Stimulated activated naive CD8-positive, alpha-beta T cell treated with anti-CD3 and anti-CD28 coated beads, Interleukin-15, Interleukin-2, amounts not matched to agents 100 ng/mL and 50 ng/mL, for 24 hours (primary cell): ENCODE data around the gene SLC9A9.

Experiments
- H3K27ac Mint-ChIP-seq: one replicate; pipeline ENCODE4 v1.8.0; 2021; ENCODE audit warnings: mild to moderate bottlenecking, mixed read lengths
- H3K27me3 Mint-ChIP-seq: one replicate; pipeline ENCODE4 v1.8.0; 2021; ENCODE audit warnings: mixed read lengths
- H3K36me3 Mint-ChIP-seq: one replicate; pipeline ENCODE4 v1.8.0; 2021; ENCODE audit warnings: low read depth, mixed read lengths
- H3K4me1 Mint-ChIP-seq: one replicate; pipeline ENCODE4 v1.8.0; 2021; ENCODE audit warnings: low read depth, mixed read lengths
- H3K4me3 Mint-ChIP-seq: one replicate; pipeline ENCODE4 v1.8.0; 2021; ENCODE audit warnings: mild to moderate bottlenecking, mixed read lengths
- H3K9me3 Mint-ChIP-seq: one replicate; pipeline ENCODE4 v1.8.0; 2021; ENCODE audit warnings: mixed read lengths

The SLC9A9 gene

DNA sequence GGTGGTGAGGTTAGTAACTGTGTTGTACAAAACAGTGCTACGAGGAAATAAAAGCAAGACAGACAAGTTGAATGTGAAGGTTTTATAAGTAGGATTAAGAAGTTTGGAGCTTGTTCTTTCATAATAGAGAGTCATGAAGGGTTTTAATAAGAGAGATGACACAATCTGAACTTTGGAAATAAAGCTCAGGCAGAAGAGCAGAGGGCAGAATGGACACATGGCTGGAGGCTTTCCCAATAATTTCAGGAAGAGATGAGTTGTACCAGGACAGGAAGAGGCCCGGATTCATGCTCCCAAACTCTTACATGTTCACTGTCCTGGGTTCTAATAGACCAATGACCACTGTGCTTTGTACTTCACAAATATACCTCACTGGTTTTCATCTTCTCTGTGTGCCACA is 194.8 kb downstream of the SLC9A9 start:
- no peaks in the 10 kb centered on the region for H3K27me3 Mint-ChIP-seq
- no peak overlapping the region for H3K27ac Mint-ChIP-seq
- H3K36me3 Mint-ChIP-seq = peaks cover 10% of the 10 kb centered on the region
- no peak overlapping the region for H3K4me3 Mint-ChIP-seq
- H3K4me1 Mint-ChIP-seq = no peaks in the 10 kb centered on the region
- H3K9me3 Mint-ChIP-seq = no peaks in the 10 kb centered on the region

- H3K27ac Mint-ChIP-seq = no peak overlapping the region
- H3K36me3 Mint-ChIP-seq = peaks cover 10% of the 10 kb centered on the region
- H3K9me3 Mint-ChIP-seq = no peaks in the 10 kb centered on the region
- no peaks in the 10 kb centered on the region for H3K4me1 Mint-ChIP-seq
- H3K27me3 Mint-ChIP-seq = no peaks in the 10 kb centered on the region
- no peak overlapping the region for H3K4me3 Mint-ChIP-seq
Observed at GRCh38 chr3:143652118-143652517, 196.2 kb downstream of the SLC9A9 start.

DNA sequence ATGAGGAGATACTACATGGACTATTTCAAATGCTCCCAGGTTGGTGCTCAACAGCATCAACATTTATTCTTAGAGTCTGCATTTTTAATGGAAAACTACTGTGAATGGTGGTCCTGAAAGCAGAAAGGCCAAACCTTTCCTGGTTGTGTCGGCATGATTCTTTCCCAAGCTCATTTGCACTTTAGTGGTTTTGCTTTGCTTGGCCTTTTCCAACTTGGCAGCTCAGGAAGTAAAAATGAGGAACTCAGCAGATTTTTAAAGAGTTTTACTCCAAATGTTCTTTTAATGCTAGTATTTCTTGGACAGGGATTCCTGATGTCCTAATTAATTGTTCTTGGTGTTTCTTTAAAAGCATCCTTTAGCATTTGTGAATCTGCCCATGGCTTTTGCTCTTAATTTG is 197.4 kb downstream of the SLC9A9 start:
- no peak overlapping the region for H3K4me3 Mint-ChIP-seq
- H3K4me1 Mint-ChIP-seq = no peaks in the 10 kb centered on the region
- H3K27me3 Mint-ChIP-seq = no peaks in the 10 kb centered on the region
- no peaks in the 10 kb centered on the region for H3K9me3 Mint-ChIP-seq
- peaks cover 10% of the 10 kb centered on the region for H3K36me3 Mint-ChIP-seq
- H3K27ac Mint-ChIP-seq = no peak overlapping the region

- H3K4me1 Mint-ChIP-seq = no peaks in the 10 kb centered on the region
- H3K36me3 Mint-ChIP-seq = peaks cover 10% of the 10 kb centered on the region
- no peaks in the 10 kb centered on the region for H3K27me3 Mint-ChIP-seq
- no peak overlapping the region for H3K27ac Mint-ChIP-seq
- H3K4me3 Mint-ChIP-seq = no peak overlapping the region
- H3K9me3 Mint-ChIP-seq = no peaks in the 10 kb centered on the region
Observed at GRCh38 chr3:143650120-143650519, 198.1 kb downstream of the SLC9A9 start.

DNA sequence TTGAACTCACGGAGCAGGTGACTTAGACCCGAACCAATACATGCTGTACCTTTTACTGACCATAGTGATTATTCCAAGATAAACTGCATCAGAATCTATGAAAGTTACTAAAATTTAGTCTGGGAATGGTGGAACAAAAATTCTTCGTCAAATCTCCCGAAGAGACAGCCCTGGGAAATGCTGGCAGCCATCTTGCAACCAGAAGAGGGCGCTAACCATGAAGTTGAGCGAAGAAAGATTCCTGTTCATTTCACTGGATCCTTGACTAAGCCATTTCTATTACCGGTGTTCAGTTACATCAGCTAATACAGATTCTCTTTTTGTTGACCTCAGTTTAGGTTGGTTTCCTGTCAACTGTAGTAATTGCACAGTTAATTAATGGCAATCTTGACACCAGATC is 199.6 kb downstream of the SLC9A9 start:
- Mint-ChIP-seq H3K27me3 (no peaks in the 10 kb centered on the region), H3K4me3 (no peak overlapping the region), H3K4me1 (no peaks in the 10 kb centered on the region), H3K36me3 (peaks cover 10% of the 10 kb centered on the region), H3K9me3 (no peaks in the 10 kb centered on the region), H3K27ac (no peak overlapping the region)

DNA sequence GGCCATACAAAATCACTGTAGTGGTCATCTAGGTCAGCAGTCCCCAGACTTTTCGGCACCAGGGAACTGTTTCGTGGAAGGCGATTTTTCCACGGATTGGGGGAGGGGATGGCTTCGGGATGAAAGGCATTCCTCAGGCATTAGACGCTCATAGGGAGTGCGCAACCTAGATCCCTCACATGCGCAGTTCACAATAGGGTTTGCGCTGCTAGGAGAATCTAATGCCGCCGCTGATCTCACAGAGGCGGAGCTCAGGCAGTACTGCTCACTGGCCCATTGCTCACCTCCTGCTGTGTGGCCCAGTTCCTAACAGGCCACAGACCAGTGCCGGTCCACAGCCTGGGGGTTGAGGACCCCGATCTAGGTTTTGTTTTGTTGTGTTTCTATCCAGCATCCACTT is 200.1 kb downstream of the SLC9A9 start:
- Mint-ChIP-seq H3K27ac (no peak overlapping the region), H3K27me3 (no peaks in the 10 kb centered on the region), H3K36me3 (peaks cover 10% of the 10 kb centered on the region), H3K9me3 (no peaks in the 10 kb centered on the region), H3K4me1 (no peaks in the 10 kb centered on the region), H3K4me3 (no peak overlapping the region)

- Mint-ChIP-seq H3K27me3 (no peaks in the 10 kb centered on the region), H3K4me3 (no peak overlapping the region), H3K36me3 (peaks cover 4% of the 10 kb centered on the region), H3K9me3 (peaks cover 3% of the 10 kb centered on the region), H3K27ac (no peak overlapping the region), H3K4me1 (no peaks in the 10 kb centered on the region)
Observed at GRCh38 chr3:143644370-143645089, 203.7 kb downstream of the SLC9A9 start.

- no peak overlapping the region for H3K4me3 Mint-ChIP-seq
- no peaks in the 10 kb centered on the region for H3K4me1 Mint-ChIP-seq
- peaks cover 3% of the 10 kb centered on the region for H3K9me3 Mint-ChIP-seq
- peaks cover 4% of the 10 kb centered on the region for H3K36me3 Mint-ChIP-seq
- no peak overlapping the region for H3K27ac Mint-ChIP-seq
- no peaks in the 10 kb centered on the region for H3K27me3 Mint-ChIP-seq
Observed at GRCh38 chr3:143643905-143644304, 204.4 kb downstream of the SLC9A9 start.

GRCh38 chr3:143640774-143641173 is 207.5 kb downstream of the SLC9A9 start:
- no peaks in the 10 kb centered on the region for H3K27me3 Mint-ChIP-seq
- H3K4me1 Mint-ChIP-seq = no peaks in the 10 kb centered on the region
- H3K36me3 Mint-ChIP-seq = peaks cover 4% of the 10 kb centered on the region
- peaks cover 8% of the 10 kb centered on the region for H3K9me3 Mint-ChIP-seq
- no peak overlapping the region for H3K4me3 Mint-ChIP-seq
- H3K27ac Mint-ChIP-seq = no peak overlapping the region

DNA sequence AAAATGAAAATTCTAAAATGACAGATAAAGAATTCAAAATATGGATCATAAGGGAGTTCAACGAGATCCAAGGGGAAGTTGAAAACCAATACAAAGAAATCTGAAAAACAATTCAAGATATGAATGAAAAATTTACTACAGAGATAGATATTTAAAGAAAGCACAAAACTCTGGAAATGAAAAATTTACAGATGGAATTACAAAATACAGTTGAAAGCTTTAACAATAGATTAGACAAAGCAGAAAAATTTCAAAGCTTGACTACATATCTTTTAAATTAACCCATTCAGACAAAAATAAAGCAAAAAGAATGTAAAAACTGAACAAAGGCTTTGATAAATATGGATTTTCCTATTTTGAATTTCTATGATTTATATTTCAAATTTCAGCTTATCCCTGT is 211.1 kb downstream of the SLC9A9 start:
- Mint-ChIP-seq H3K27ac (no peak overlapping the region), H3K9me3 (peaks cover 8% of the 10 kb centered on the region), H3K4me3 (no peak overlapping the region), H3K36me3 (peaks cover 4% of the 10 kb centered on the region), H3K4me1 (no peaks in the 10 kb centered on the region), H3K27me3 (no peaks in the 10 kb centered on the region)

DNA sequence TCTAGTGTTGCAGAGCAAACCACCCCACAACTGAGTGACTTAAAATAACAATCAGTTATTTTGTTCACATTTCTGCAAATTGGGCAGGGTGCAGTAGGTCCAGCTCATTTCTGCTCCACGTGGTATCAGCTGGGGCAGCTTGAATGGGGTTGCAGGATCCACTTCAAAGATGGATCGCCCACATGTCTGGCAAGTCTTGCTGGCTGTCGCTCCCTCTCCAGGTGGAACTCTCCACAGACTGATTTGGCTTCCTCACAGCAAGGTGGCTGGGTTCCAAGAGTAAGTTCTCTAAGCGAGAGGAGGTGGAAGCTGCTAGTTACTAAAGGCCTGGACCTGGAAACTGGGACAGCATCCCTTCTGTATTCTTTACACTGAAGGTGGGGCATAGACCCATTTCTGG is 213.3 kb downstream of the SLC9A9 start:
- Mint-ChIP-seq H3K4me1 (no peaks in the 10 kb centered on the region), H3K4me3 (no peak overlapping the region), H3K9me3 (peaks cover 5% of the 10 kb centered on the region), H3K27ac (no peak overlapping the region), H3K36me3 (no peaks in the 10 kb centered on the region), H3K27me3 (no peaks in the 10 kb centered on the region)

GRCh38 chr3:143634427-143634826 is 213.8 kb downstream of the SLC9A9 start:
- H3K27me3 Mint-ChIP-seq = no peaks in the 10 kb centered on the region

GRCh38 chr3:143633816-143634215 is 214.5 kb downstream of the SLC9A9 start:
- Mint-ChIP-seq H3K9me3 (peaks cover 5% of the 10 kb centered on the region), H3K4me3 (no peak overlapping the region), H3K4me1 (no peaks in the 10 kb centered on the region), H3K27me3 (no peaks in the 10 kb centered on the region), H3K36me3 (no peaks in the 10 kb centered on the region), H3K27ac (no peak overlapping the region)

More at GRCh38 chr3:143634427-143634826, 213.8 kb downstream of the SLC9A9 start:
- H3K36me3 Mint-ChIP-seq = no peaks in the 10 kb centered on the region
- no peak overlapping the region for H3K27ac Mint-ChIP-seq
- no peak overlapping the region for H3K4me3 Mint-ChIP-seq
- H3K4me1 Mint-ChIP-seq = no peaks in the 10 kb centered on the region
- H3K9me3 Mint-ChIP-seq = peaks cover 5% of the 10 kb centered on the region

DNA sequence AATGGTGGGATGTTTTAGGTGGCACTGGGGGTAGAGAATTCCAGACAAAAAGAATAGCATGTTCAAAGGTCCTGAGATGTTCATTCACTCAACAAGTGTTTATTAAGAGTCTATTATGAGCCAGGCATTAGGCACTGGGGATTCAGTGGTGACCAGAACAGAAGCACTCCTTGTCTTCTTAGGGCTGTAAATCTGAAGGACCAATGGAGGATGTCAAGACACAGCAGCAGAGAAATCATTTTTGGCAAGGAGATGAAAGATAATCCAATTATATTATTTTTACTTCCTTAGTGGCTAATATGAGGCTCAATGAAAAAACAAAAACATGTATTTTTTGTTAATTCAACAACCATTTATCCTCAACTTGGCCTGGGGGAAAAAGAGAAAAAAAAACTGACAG is 218.5 kb downstream of the SLC9A9 start:
- Mint-ChIP-seq H3K36me3 (no peaks in the 10 kb centered on the region), H3K4me1 (peaks cover 8% of the 10 kb centered on the region), H3K4me3 (no peak overlapping the region), H3K27ac (no peak overlapping the region), H3K9me3 (no peaks in the 10 kb centered on the region), H3K27me3 (no peaks in the 10 kb centered on the region)

DNA sequence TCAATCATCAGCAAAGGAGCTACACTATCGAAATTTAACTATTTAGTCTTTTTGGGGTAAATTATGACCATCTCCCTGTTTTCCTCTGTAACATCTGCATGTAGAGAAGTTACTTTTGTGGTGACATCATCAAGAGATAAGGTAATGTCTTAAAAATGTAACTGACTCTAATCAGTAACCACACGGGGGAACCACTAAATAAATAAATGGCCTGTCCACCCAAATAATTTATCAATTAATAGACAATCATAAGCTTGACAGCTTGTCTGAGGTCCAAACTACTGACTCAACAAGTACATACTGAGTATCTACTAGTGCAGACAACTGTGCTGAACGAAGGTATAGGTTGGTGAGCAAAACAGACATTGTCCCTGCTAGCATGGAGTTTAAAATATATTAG is 219.3 kb downstream of the SLC9A9 start:
- H3K36me3 Mint-ChIP-seq = no peaks in the 10 kb centered on the region
- H3K27ac Mint-ChIP-seq = no peak overlapping the region
- no peak overlapping the region for H3K4me3 Mint-ChIP-seq
- H3K9me3 Mint-ChIP-seq = no peaks in the 10 kb centered on the region
- H3K27me3 Mint-ChIP-seq = no peaks in the 10 kb centered on the region
- peaks cover 8% of the 10 kb centered on the region for H3K4me1 Mint-ChIP-seq

- Mint-ChIP-seq H3K4me3 (no peak overlapping the region), H3K4me1 (peaks cover 8% of the 10 kb centered on the region), H3K9me3 (no peaks in the 10 kb centered on the region), H3K27ac (no peak overlapping the region), H3K36me3 (no peaks in the 10 kb centered on the region), H3K27me3 (no peaks in the 10 kb centered on the region)
Observed at GRCh38 chr3:143627336-143627735, 220.9 kb downstream of the SLC9A9 start.
